Measurements from ENCODE around the gene CPSF4. TPM values are rescaled to one million over a fixed set of nuclear protein-coding genes. Genes with fewer than 3 reads are reported as not detected.

Gene CPSF4
- total RNA-seq, 4 donors from 2014 or later: 13.6 to 34.6 (median 23.0) TPM

GRCh38 chr7:99472561-99473314, 34.0 kb downstream of the CPSF4 start, which contains the start of gene ZNF789:
ZNF789 (plus strand) TSS chr7:99472890; CDS start chr7:99476457, 3,567 bp downstream.
- TF ChIP-seq CTCF (IDR thresholded peaks at IDR 0.05) (peak in 1 of 4 experiments; percentile 11), POLR2AphosphoS5 (IDR thresholded peaks at IDR 0.05) (no peak), POLR2A (IDR thresholded peaks at IDR 0.05) (peak; percentile 19 to 21)
- H3K4me1 ChIP-seq: peaks cover 2 to 31% (median 4%) of the 10 kb centered on the region in 3 donors
- H3K27me3 ChIP-seq: peaks cover 4% of the 10 kb centered on the region
- no peaks in the 10 kb centered on the region for H3K9me3 ChIP-seq
- H3K27ac ChIP-seq: peak within 1 kb of the TSS; percentile 86 to 90 (median 90)
- WGBS, 2 donors (ENCODE audit: low coverage in 1 of 2): 1% methylated on average over 10 to 24 of the region's 56 CpGs
- ATAC-seq: peak; percentile 100
- H3K4me3 ChIP-seq: peak within 1 kb of the TSS; percentile 72 to 85
- H3K36me3 ChIP-seq: no peaks in the 10 kb centered on the region

DNA sequence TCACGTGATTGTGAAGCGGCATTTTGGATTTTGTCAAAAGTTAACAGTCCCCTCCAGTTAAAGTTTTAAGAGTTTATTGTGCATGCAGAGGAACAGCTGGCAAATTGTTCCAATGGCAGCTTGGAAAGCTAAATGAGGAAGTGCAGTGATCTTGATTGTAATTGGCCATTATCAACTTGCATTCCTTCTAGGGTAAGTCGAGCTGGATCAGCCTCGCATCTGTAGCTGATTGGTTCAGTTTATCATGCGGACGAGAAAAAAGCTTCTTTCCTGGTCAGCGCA, 34.5 kb downstream of the CPSF4 start:
- Histone ChIP-seq H3K27me3 (peaks cover 4% of the 10 kb centered on the region), H3K27ac (peak overlapping the region in 3 of 4 donors; percentile 81 to 90 (median 89)), H3K9me3 (no peaks in the 10 kb centered on the region), H3K4me1 (peaks cover 2 to 32% (median 4%) of the 10 kb centered on the region in 3 donors), H3K4me3 (peak overlapping the region; percentile 72 to 85), H3K36me3 (no peaks in the 10 kb centered on the region)
- TF ChIP-seq POLR2AphosphoS5 (IDR thresholded peaks at IDR 0.05) (no peak), POLR2A (IDR thresholded peaks at IDR 0.05) (no peak), EP300 (IDR thresholded peaks at IDR 0.05) (no peak)
- WGBS, 2 donors (ENCODE audit: low coverage in 1 of 2): 0 to 4% methylated on average over 6 to 7 of the region's 7 CpGs
- no peak for ATAC-seq

GRCh38 chr7:99476107-99476506, 37.4 kb downstream of the CPSF4 start:
- Histone ChIP-seq H3K27me3 (no peaks in the 10 kb centered on the region), H3K36me3 (peaks cover 0 to 18% of the 10 kb centered on the region in 2 donors), H3K9me3 (no peaks in the 10 kb centered on the region), H3K27ac (no peak overlapping the region), H3K4me3 (no peak overlapping the region), H3K4me1 (peaks cover 2 to 48% (median 4%) of the 10 kb centered on the region in 3 donors)
- 59 to 60% methylated on average over 1 to 5 of the region's 5 CpGs for WGBS, 2 donors (ENCODE audit: low coverage in 1 of 2)
- TF ChIP-seq EP300 (IDR thresholded peaks at IDR 0.05) (no peak), POLR2A (IDR thresholded peaks at IDR 0.05) (no peak), CTCF (IDR thresholded peaks at IDR 0.05) (no peak), POLR2AphosphoS5 (IDR thresholded peaks at IDR 0.05) (no peak)
- ATAC-seq: no peak

- WGBS, 2 donors (ENCODE audit: low coverage in 1 of 2): 60 to 62% methylated on average over 1 to 7 of the region's 15 CpGs
- Histone ChIP-seq H3K27ac (peak overlapping the region in 1 of 4 donors; percentile 47), H3K4me1 (peaks cover 0 to 34% (median 0%) of the 10 kb centered on the region in 3 donors), H3K4me3 (no peak overlapping the region), H3K9me3 (no peaks in the 10 kb centered on the region), H3K27me3 (no peaks in the 10 kb centered on the region), H3K36me3 (peaks cover 0 to 41% of the 10 kb centered on the region in 2 donors)
- TF ChIP-seq EP300 (IDR thresholded peaks at IDR 0.05): no peak
- TF ChIP-seq CTCF (IDR thresholded peaks at IDR 0.05): no peak
- TF ChIP-seq POLR2A (IDR thresholded peaks at IDR 0.05): no peak
- ATAC-seq: peak; percentile 28
Observed at GRCh38 chr7:99478464-99479440, 40.0 kb downstream of the CPSF4 start.

GRCh38 chr7:99485094-99485493, 46.4 kb downstream of the CPSF4 start:
- H3K4me1 ChIP-seq: no peaks in the 10 kb centered on the region
- H3K27me3 ChIP-seq: no peaks in the 10 kb centered on the region
- H3K4me3 ChIP-seq: no peak overlapping the region
- H3K36me3 ChIP-seq: peaks cover 0 to 57% of the 10 kb centered on the region in 2 donors
- no peak for ATAC-seq
- TF ChIP-seq EP300 (IDR thresholded peaks at IDR 0.05) (no peak), POLR2AphosphoS5 (IDR thresholded peaks at IDR 0.05) (no peak), POLR2A (IDR thresholded peaks at IDR 0.05) (no peak), CTCF (IDR thresholded peaks at IDR 0.05) (no peak)
- no peaks in the 10 kb centered on the region for H3K9me3 ChIP-seq
- no peak overlapping the region for H3K27ac ChIP-seq
- 80 to 81% methylated on average over 2 to 5 of the region's 5 CpGs for WGBS, 2 donors (ENCODE audit: low coverage in 1 of 2)

Data from gastroesophageal sphincter (tissue), 4 donors.